K562 (cell line): ENCODE measurements around the gene TMEM88. TPM values are rescaled to one million over a fixed set of nuclear protein-coding genes. Genes with fewer than 3 reads are reported as not detected.

Experiments used
- ATF7 ChIP-seq: fragments of 450-650 bp; IDR thresholded peaks from 2 replicates; pipeline ENCODE4 v1.7.1; 2014; ENCODE audit warnings: mild to moderate bottlenecking, moderate library complexity
- CTCF ChIP-seq, 3 experiments: IDR thresholded peaks in 2 of 3; conservative IDR thresholded peaks in 1 of 3; 2 replicates each; pipeline ENCODE4 v1.5.1; 2011 to 2012; ENCODE audit warnings: low read length in 3 of 3, mild to moderate bottlenecking in 3 of 3, control low read depth in 2 of 3, improper control_type of control experiment in 1 of 3, inconsistent platforms in 1 of 3, low read depth in 1 of 3, mixed read lengths in 1 of 3, moderate library complexity in 1 of 3; ENCODE audit not compliant: insufficient read depth in 2 of 3
- EP300 ChIP-seq: IDR thresholded peaks from 2 replicates; pipeline ENCODE4 v1.6.1; 2012; ENCODE audit warnings: low read length, improper control_type of control experiment
- LARP7 ChIP-seq: fragments of 450-650 bp; IDR thresholded peaks from 2 replicates; pipeline ENCODE4 v1.6.1; 2016
- MXD1 ChIP-seq: fragments of 250-450 bp; sonication (Bioruptor Pico); IDR thresholded peaks from 2 replicates; pipeline ENCODE4 v1.8.0; 2021; ENCODE audit warnings: borderline replicate concordance, mild to moderate bottlenecking, moderate library complexity; ENCODE audit not compliant: poor library complexity, severe bottlenecking
- OTX1 ChIP-seq: fragments of 450-650 bp; formaldehyde crosslinking; IDR thresholded peaks from 2 replicates; pipeline ENCODE4 v1.4.0; 2022; ENCODE audit warnings: mild to moderate bottlenecking
- PHF21A ChIP-seq: fragments of 450-650 bp; IDR thresholded peaks from 2 replicates; pipeline ENCODE4 v1.6.1; 2017; ENCODE audit warnings: low read depth, borderline replicate concordance
- PYGO2 ChIP-seq: fragments of 450-650 bp; IDR thresholded peaks from 2 replicates; pipeline ENCODE4 v1.6.1; 2016; ENCODE audit warnings: mild to moderate bottlenecking, missing genetic modification characterization, moderate library complexity, missing compliant biosample characterization
- SAP30 ChIP-seq: fragments of 200-600 bp; sonication (generic); IDR thresholded peaks from 2 replicates; pipeline ENCODE4 v1.6.1; 2012; ENCODE audit warnings: borderline replicate concordance, low read depth, mild to moderate bottlenecking, moderate library complexity, low read length, control low read depth, inconsistent platforms; ENCODE audit not compliant: insufficient read depth, poor library complexity, severe bottlenecking
- polyA plus RNA-seq, 8 experiments: library from polyadenylated mRNA; depleted of rRNA in 4 of 8; stranded (reverse) in 5 of 8; unstranded in 3 of 8; fragments of >200 nt; fragmentation: Nextera tagmentation in 2 of 8; fragmentation: Illumina TruSeq in 1 of 8; extraction: Ambion mirVana in 2 of 8; extraction: Trizol in 1 of 8; gene quantifications; 2 replicates each; pipeline versions ENCODE4 v1.2.1 to v1.2.3, GENCODE V29; 2011 to 2014; ENCODE audit warnings: inconsistent platforms in 1 of 8, missing spikeins in 1 of 8
- total RNA-seq, 7 experiments: library from RNA; depleted of rRNA in 6 of 7; stranded (reverse); fragments of >200 nt in 6 of 7; fragmentation: Illumina TruSeq in 2 of 7; extraction: Trizol in 2 of 7; gene quantifications; 2 replicates each; pipeline versions ENCODE4 v1.2.1 to v1.2.3, GENCODE V29; 2011 to 2021; ENCODE audit warnings: low replicate concordance in 1 of 7
- TF ChIP-seq, protein P1 (sequence below): sonication (generic); formaldehyde crosslinking; IDR thresholded peaks from 2 replicates; pipeline ENCODE4 v1.8.1; 2022; ENCODE audit warnings: missing genetic modification reagents

TMEM88 gene
- total and polyA plus RNA-seq, 9 of the 15 experiments (the other 6 are each of a cell fraction or from before 2014, with no cell fraction given) = 0.10 to 1.4 (median 0.36) TPM; not detected in 3

GRCh38 chr17:7856811-7857712, 2.2 kb downstream of the TMEM88 start, which contains the start of gene NAA38 (continued):
- TF ChIP-seq CTCF (IDR thresholded peaks at IDR 0.05 in 2 of 3, conservative IDR thresholded peaks at IDR 0.05 in 1 of 3; ENCODE audit: insufficient read depth in 2 of 3, low read depth in 1 of 3, low read length in 3 of 3) = peak; percentile 68 to 70 (median 69)
- TF ChIP-seq OTX1 = no peak
- TF ChIP-seq PHF21A = no peak
- no peak for TF ChIP-seq EP300
- no peak for TF ChIP-seq PYGO2 (tag)
- TF ChIP-seq, protein P1, sequence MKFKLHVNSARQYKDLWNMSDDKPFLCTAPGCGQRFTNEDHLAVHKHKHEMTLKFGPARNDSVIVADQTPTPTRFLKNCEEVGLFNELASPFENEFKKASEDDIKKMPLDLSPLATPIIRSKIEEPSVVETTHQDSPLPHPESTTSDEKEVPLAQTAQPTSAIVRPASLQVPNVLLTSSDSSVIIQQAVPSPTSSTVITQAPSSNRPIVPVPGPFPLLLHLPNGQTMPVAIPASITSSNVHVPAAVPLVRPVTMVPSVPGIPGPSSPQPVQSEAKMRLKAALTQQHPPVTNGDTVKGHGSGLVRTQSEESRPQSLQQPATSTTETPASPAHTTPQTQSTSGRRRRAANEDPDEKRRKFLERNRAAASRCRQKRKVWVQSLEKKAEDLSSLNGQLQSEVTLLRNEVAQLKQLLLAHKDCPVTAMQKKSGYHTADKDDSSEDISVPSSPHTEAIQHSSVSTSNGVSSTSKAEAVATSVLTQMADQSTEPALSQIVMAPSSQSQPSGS (CRISPR knock-in tag) = no peak
- TF ChIP-seq ATF7 = peak; percentile 41
- no peak for TF ChIP-seq LARP7
- TF ChIP-seq MXD1 (CRISPR knock-in tag) = no peak
- no peak for TF ChIP-seq SAP30
- TF ChIP-seq, all 486 proteins: peak for 128
